Activated CD8-positive, alpha-beta T cell treated with anti-CD3 and anti-CD28 coated beads, Interleukin-2, amount 10 ng/mL, durations not matched to agents 7 days and 5 days (primary cell): ENCODE measurements around the gene TNS1. TPM values are rescaled to one million over a fixed set of nuclear protein-coding genes. Genes with fewer than 3 reads are reported as not detected.

Source experiments
- ATAC-seq: fragments of 150-1000 bp; cut with Tn5 transposase; one replicate; pipeline ENCODE4 v1.10.0; 2021; ENCODE audit warnings: moderate library complexity
- CTCF ChIA-PET: fragments of 350-600 bp; sonication (Branson Sonifier 250); formaldehyde crosslinking; loops from one replicate; lab custom pipeline; 2021; ENCODE audit warnings: antibody characterized with exemption; lab: Charles Lee
- POLR2A ChIA-PET: fragments of 350-600 bp; sonication (Branson Sonifier 250); formaldehyde crosslinking; loops from one replicate; lab custom pipeline; 2021; ENCODE audit warnings: antibody characterized with exemption; lab: Charles Lee
- DNase-seq: peaks from one replicate; pipeline ENCODE4 v3.0.0-alpha.2; 2020
- H3K27ac Mint-ChIP-seq: one replicate; pipeline ENCODE4 v1.8.0; 2021; ENCODE audit warnings: mild to moderate bottlenecking, mixed read lengths
- H3K27me3 Mint-ChIP-seq: one replicate; pipeline ENCODE4 v1.8.0; 2021; ENCODE audit warnings: low read depth, mixed read lengths
- H3K36me3 Mint-ChIP-seq: one replicate; pipeline ENCODE4 v1.8.0; 2021; ENCODE audit warnings: low read depth, mixed read lengths
- H3K4me1 Mint-ChIP-seq: one replicate; pipeline ENCODE4 v1.8.0; 2021; ENCODE audit warnings: low read depth, mixed read lengths
- H3K4me3 Mint-ChIP-seq: one replicate; pipeline ENCODE4 v1.8.0; 2021; ENCODE audit warnings: mild to moderate bottlenecking, mixed read lengths
- H3K9me3 Mint-ChIP-seq: one replicate; pipeline ENCODE4 v1.8.0; 2022; ENCODE audit warnings: mixed read lengths; ENCODE audit not compliant: insufficient read depth
- total RNA-seq, 2 experiments: library from RNA; stranded (reverse); gene quantifications; one replicate each; pipeline ENCODE4 v1.2.3, GENCODE V29; 2021

Gene TNS1
- total RNA-seq, 2 experiments from 2014 or later, result 28.9 to 29.8 TPM

- POLR2A ChIA-PET, result no interaction called here
- no peak for DNase-seq
These were observed 26.0 kb upstream of the TNS1 start for GRCh38 chr2:218028562-218029348.

DNA sequence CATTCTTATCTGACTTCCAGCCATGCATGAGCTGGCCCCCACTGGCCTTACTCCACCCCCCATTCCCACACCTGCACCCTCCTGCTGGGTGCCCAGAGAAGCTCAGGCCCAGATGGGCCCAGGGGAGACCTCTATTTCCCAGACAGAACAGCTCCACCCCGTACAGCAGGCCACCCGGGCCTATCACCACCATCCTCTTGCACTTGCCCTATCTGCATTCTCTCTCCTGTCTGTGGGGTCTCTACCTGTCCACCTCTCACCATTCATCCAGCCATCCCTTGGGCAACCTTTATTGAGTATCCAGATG lies 25.3 kb upstream of the TNS1 start:
- ChIA-PET POLR2A (no interaction called here), CTCF (interaction anchor here (0.6 kb wide), 1 partner anchor 32 kb away, joined by 3 read pairs; no protein-coding TSS in a partner anchor)
- H3K9me3 Mint-ChIP-seq, result no peaks in the 10 kb centered on the region
- no peak for ATAC-seq
- no peaks in the 10 kb centered on the region for H3K4me1 Mint-ChIP-seq
- H3K27me3 Mint-ChIP-seq, result no peaks in the 10 kb centered on the region
- no peak for DNase-seq
- no peaks in the 10 kb centered on the region for H3K36me3 Mint-ChIP-seq
- H3K27ac Mint-ChIP-seq, result no peak overlapping the region
- no peak overlapping the region for H3K4me3 Mint-ChIP-seq

More at GRCh38 chr2:218028562-218029348, 26.0 kb upstream of the TNS1 start:
- H3K27ac Mint-ChIP-seq, result no peak overlapping the region
- no peaks in the 10 kb centered on the region for H3K4me1 Mint-ChIP-seq
- CTCF ChIA-PET, result interaction anchor here (0.6 kb wide), 1 partner anchor 32 kb away, joined by 3 read pairs; no protein-coding TSS in a partner anchor
- no peaks in the 10 kb centered on the region for H3K36me3 Mint-ChIP-seq
- no peak overlapping the region for H3K4me3 Mint-ChIP-seq
- H3K9me3 Mint-ChIP-seq, result no peaks in the 10 kb centered on the region
- ATAC-seq, result no peak
- no peaks in the 10 kb centered on the region for H3K27me3 Mint-ChIP-seq

- no peaks in the 10 kb centered on the region for H3K4me1 Mint-ChIP-seq
- CTCF ChIA-PET, result no interaction called here
- no peaks in the 10 kb centered on the region for H3K9me3 Mint-ChIP-seq
- no peaks in the 10 kb centered on the region for H3K36me3 Mint-ChIP-seq
- no peak overlapping the region for H3K27ac Mint-ChIP-seq
- ATAC-seq (no peak), DNase-seq (no peak)
- H3K27me3 Mint-ChIP-seq, result no peaks in the 10 kb centered on the region
- POLR2A ChIA-PET, result interaction anchor here (0.6 kb wide), 1 partner anchor 1093 kb away, joined by 3 read pairs; no protein-coding TSS in a partner anchor
- no peak overlapping the region for H3K4me3 Mint-ChIP-seq
These were observed 24.8 kb upstream of the TNS1 start for GRCh38 chr2:218027426-218028188.

DNA sequence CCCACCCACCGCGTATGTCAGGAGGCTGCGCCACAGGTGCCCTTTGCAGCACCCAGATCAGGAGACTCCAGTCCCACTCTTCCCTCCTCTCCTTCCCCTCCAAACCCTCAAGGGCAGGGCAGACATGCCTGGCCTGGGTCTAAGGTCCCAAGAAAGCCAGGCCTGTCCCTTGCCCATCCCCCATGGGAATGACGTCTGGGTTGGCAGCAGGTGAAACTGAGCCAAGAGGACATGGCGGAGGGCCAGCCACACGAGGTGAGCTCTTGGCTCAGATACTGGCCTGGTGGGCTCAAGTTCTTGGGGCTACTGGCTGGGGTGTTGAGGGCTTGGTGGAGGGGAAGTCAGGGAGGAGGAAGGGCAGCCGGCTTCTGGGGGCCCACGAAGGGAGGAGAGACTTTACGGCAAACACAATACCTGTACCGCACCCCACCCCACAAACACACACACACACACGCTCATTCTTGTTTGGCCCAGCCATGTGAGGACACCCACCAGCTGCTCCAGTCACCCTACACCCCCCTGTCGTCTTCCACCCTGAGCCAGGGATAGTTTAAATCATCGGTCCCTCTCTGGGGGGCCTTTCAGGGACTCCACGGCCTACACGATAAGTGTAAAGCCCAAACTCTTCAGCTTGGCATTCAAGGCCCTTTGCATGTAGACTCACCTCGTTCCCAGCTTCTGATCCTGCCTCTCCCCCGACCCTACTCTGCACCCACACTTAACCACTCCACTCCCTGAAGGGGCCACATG lies 24.1 kb upstream of the TNS1 start:
- H3K4me3 Mint-ChIP-seq, result no peak overlapping the region

GRCh38 chr2:218026244-218026643 lies 23.4 kb upstream of the TNS1 start:
- no peak for DNase-seq
- CTCF ChIA-PET, result interaction anchor here (1.3 kb wide), 1 partner anchor 241 kb away, joined by 4 read pairs; no protein-coding TSS in a partner anchor

More for the DNA sequence above, 24.1 kb upstream of the TNS1 start:
- Mint-ChIP-seq H3K4me1 (no peaks in the 10 kb centered on the region), H3K36me3 (no peaks in the 10 kb centered on the region), H3K27ac (no peak overlapping the region), H3K9me3 (no peaks in the 10 kb centered on the region), H3K27me3 (no peaks in the 10 kb centered on the region)
- ChIA-PET POLR2A (no interaction called here), CTCF (interaction anchor here (1.3 kb wide), 1 partner anchor 241 kb away, joined by 4 read pairs; no protein-coding TSS in a partner anchor)
- ATAC-seq (no peak), DNase-seq (no peak)

GRCh38 chr2:218024871-218025270 lies 22.1 kb upstream of the TNS1 start:
- no peak for ATAC-seq
- no peaks in the 10 kb centered on the region for H3K27me3 Mint-ChIP-seq
- no peak overlapping the region for H3K27ac Mint-ChIP-seq
- H3K4me1 Mint-ChIP-seq, result no peaks in the 10 kb centered on the region
- H3K36me3 Mint-ChIP-seq, result no peaks in the 10 kb centered on the region
- H3K9me3 Mint-ChIP-seq, result no peaks in the 10 kb centered on the region
- ChIA-PET CTCF (interaction anchor here (1.0 kb wide), 1 partner anchor 31 kb away, joined by 3 read pairs; no protein-coding TSS in a partner anchor), POLR2A (no interaction called here)
- H3K4me3 Mint-ChIP-seq, result no peak overlapping the region
- no peak for DNase-seq

More at GRCh38 chr2:218026244-218026643, 23.4 kb upstream of the TNS1 start:
- H3K36me3 Mint-ChIP-seq, result no peaks in the 10 kb centered on the region
- H3K27ac Mint-ChIP-seq, result no peak overlapping the region
- no peaks in the 10 kb centered on the region for H3K27me3 Mint-ChIP-seq
- ATAC-seq, result no peak
- no peaks in the 10 kb centered on the region for H3K9me3 Mint-ChIP-seq
- POLR2A ChIA-PET, result no interaction called here
- no peaks in the 10 kb centered on the region for H3K4me1 Mint-ChIP-seq
- H3K4me3 Mint-ChIP-seq, result no peak overlapping the region

DNA sequence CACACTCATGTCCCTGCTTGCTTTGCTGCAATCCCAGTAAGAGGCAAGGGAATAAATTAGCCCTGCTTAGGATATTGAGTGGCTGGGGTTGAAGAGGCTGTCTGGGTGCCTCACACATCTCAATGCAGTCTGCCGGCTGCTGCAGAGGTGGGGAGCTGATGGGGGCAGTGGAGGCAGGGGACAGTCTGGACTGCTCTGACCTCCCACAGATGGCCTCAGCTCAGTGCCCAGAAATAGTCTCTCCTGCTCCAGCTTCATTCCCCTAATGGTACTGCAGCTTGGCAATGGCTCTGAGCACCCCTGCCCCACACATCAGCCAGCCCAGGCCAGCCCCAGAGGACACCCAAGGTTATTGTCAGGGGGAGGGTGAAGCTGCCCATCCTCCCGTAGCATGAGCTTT lies 21.5 kb upstream of the TNS1 start:
- H3K9me3 Mint-ChIP-seq, result no peaks in the 10 kb centered on the region
- no peaks in the 10 kb centered on the region for H3K4me1 Mint-ChIP-seq
- H3K27me3 Mint-ChIP-seq, result no peaks in the 10 kb centered on the region
- no peak overlapping the region for H3K27ac Mint-ChIP-seq
- ChIA-PET CTCF (interaction anchor here (1.0 kb wide), 1 partner anchor 30 kb away, joined by 3 read pairs; no protein-coding TSS in a partner anchor), POLR2A (no interaction called here)
- no peak overlapping the region for H3K4me3 Mint-ChIP-seq
- DNase-seq, result no peak
- no peaks in the 10 kb centered on the region for H3K36me3 Mint-ChIP-seq
- ATAC-seq, result no peak

DNA sequence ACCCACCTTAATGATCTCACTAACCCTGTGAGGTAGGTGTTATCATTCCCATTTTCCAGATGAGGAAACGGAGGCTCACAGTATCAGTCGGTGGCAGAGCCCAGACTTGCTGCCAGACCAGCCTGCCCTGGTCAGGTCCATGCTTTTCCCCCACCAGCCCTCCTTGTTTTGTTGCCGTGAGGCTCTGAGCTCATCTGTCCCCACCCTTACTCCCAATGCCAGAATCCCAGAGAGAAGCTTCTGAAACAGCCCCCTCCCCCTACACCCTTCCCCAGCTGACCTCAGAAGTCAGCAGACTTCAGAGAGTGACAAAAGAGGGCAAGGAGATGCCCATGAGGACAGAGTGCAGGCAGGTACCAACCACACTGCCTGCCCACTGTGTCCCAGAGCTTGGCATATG lies 20.8 kb upstream of the TNS1 start:
- Mint-ChIP-seq H3K27ac (no peak overlapping the region), H3K27me3 (no peaks in the 10 kb centered on the region), H3K4me1 (no peaks in the 10 kb centered on the region), H3K4me3 (no peak overlapping the region), H3K36me3 (no peaks in the 10 kb centered on the region), H3K9me3 (no peaks in the 10 kb centered on the region)
- POLR2A ChIA-PET, result no interaction called here
- DNase-seq (no peak), ATAC-seq (no peak)
- CTCF ChIA-PET, result no interaction called here

DNA sequence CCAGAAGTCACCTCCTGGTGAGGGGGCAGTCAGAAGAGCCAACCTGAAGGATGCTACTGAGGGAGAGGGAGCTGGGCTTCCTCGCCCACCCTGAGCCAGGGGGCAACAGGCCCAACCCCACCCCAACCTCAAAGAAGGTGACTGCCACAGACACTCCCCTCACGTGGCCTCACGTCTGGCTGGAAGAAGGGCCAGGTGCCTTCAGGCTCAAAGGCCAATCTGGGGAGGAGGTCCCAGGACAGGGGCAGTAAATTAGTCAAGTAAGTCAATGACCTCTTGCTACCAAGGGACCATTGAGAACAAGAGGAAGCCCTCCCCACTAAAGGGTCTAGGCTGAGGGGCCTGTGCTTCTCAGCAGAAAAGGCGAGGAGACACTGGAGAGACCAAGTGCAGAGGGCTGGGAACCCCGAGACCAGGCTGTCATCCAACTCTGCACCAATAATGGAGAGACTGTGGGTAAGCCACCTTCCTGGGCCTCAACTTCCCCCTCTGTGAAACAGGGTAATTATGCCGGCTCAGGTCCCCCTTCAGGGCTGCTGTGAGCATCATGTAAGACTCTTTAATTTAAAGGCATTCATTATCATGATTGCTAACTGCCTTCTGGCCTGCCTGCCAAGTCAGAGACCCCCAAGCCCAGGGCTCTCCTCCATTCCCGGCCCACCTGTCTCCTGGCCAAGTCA lies 20.2 kb upstream of the TNS1 start:
- ChIA-PET CTCF (interaction anchor here (0.9 kb wide), 1 partner anchor 11 kb away, joined by 3 read pairs; no protein-coding TSS in a partner anchor), POLR2A (no interaction called here)
- Mint-ChIP-seq H3K4me1 (no peaks in the 10 kb centered on the region), H3K27ac (no peak overlapping the region), H3K9me3 (no peaks in the 10 kb centered on the region), H3K27me3 (no peaks in the 10 kb centered on the region), H3K4me3 (no peak overlapping the region), H3K36me3 (no peaks in the 10 kb centered on the region)
- DNase-seq (no peak), ATAC-seq (no peak)

- ChIA-PET CTCF (interaction anchor here (0.9 kb wide), 1 partner anchor 12 kb away, joined by 3 read pairs; no protein-coding TSS in a partner anchor), POLR2A (no interaction called here)
- DNase-seq (no peak), ATAC-seq (no peak)
- Mint-ChIP-seq H3K36me3 (no peaks in the 10 kb centered on the region), H3K27me3 (no peaks in the 10 kb centered on the region), H3K9me3 (no peaks in the 10 kb centered on the region), H3K4me3 (no peak overlapping the region), H3K27ac (no peak overlapping the region), H3K4me1 (no peaks in the 10 kb centered on the region)
These were observed 19.5 kb upstream of the TNS1 start for GRCh38 chr2:218022131-218022850.
